C4-2B (cell line): ENCODE data around the gene TCF12.
"Not testable (repeated sequence)": the region's sequence is repeated elsewhere in the genome, so short reads cannot be mapped to it uniquely, and the experiment has no call there.

Experiments used
- CTCF ChIP-seq: fragments of 450-650 bp; conservative IDR thresholded peaks from 2 replicates; pipeline ENCODE4 v1.5.1; 2017; ENCODE audit warnings: mild to moderate bottlenecking
- ZFX ChIP-seq: fragments of 450-650 bp; IDR thresholded peaks from 2 replicates; pipeline ENCODE4 v1.6.1; 2017

DNA sequence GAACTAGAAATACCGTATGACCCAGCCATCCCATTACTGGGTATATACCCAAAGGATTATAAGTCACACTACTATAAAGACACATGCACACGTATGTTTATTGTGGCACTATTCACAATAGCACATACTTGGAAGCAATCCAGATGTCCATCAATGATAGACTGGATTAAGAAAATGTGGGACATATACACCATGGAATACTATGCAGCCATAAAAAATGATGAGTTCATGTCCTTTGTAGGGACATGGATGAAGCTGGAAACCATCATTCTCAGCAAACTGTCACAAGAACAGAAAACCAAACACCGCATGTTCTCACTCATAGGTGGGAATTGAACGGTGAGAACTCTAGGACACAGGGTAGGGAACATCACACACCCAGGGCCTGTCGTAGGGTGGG is 36.6 kb downstream of the TCF12 start:
- not testable (repeated sequence) for TF ChIP-seq CTCF, ZFX
